ENCODE data around the gene PTOV1.

PTOV1 gene

DNA sequence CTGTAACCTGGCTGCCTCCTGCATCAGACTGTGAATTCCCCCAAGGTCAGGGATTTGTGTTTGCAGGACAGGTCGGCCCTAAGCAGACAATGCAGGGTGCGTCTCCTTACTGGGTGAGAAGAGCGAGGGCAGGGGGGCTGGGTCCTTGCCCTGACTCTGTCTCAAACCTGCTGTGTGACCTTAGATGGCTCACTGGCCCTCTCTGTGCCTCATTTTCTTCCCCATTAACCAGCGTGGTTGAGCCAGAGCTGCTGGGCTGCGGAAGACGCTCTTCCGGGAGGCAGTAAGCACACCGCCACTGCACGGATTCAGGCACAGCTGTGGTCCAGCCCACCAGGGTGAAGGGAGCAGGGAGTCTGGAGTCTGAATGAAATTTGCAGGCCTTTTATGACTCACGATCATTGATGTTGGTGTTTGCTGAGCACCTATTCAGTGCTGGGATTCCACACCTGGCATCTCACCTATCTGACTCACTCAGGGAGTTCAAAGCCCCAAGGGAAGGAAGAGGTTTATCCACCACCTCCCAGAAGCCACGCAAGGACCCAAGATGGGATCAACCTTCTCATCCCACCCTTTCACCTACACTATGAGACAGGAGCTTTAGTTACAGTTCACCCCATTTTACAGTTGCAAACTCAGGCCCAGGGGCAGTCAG lies 23.7 kb downstream of the PTOV1 start:
- no peak overlapping the region for H3K4me3 ChIP-seq (ENCODE audit: control insufficient read depth, low read depth, low read length)
- TF ChIP-seq, protein P1, sequence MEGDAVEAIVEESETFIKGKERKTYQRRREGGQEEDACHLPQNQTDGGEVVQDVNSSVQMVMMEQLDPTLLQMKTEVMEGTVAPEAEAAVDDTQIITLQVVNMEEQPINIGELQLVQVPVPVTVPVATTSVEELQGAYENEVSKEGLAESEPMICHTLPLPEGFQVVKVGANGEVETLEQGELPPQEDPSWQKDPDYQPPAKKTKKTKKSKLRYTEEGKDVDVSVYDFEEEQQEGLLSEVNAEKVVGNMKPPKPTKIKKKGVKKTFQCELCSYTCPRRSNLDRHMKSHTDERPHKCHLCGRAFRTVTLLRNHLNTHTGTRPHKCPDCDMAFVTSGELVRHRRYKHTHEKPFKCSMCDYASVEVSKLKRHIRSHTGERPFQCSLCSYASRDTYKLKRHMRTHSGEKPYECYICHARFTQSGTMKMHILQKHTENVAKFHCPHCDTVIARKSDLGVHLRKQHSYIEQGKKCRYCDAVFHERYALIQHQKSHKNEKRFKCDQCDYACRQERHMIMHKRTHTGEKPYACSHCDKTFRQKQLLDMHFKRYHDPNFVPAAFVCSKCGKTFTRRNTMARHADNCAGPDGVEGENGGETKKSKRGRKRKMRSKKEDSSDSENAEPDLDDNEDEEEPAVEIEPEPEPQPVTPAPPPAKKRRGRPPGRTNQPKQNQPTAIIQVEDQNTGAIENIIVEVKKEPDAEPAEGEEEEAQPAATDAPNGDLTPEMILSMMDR (IDR thresholded peaks at IDR 0.05; ENCODE audit: control insufficient read depth, insufficient read depth, low read depth, low read length, missing control alignments), result no peak
- no peak for DNase-seq (ENCODE audit: low read depth)

DNA sequence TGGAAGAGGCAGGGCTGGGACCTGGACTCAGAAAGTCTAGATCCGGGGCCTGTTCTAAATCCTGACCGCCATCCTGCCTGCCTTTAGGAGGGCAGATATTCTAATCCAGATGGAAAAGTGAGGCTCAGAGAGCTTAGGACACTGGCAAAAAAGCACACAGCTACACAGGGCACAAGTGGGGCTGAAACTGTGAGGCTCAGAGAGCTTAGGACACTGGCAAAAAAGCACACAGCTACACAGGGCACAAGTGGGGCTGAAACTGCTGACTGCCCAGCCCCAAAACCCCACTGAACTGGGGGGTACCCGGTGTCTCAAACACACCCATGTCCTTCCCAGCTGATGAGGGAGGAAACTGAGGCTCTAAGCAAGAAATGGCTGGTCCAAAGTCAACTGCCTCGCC lies 24.2 kb downstream of the PTOV1 start:
- no peak for DNase-seq (ENCODE audit: low read depth)
- TF ChIP-seq, protein P1 (IDR thresholded peaks at IDR 0.05; ENCODE audit: control insufficient read depth, insufficient read depth, low read depth, low read length, missing control alignments), result no peak
- peak overlapping the region; percentile 96 for H3K4me3 ChIP-seq (ENCODE audit: control insufficient read depth, low read depth, low read length)

DNA sequence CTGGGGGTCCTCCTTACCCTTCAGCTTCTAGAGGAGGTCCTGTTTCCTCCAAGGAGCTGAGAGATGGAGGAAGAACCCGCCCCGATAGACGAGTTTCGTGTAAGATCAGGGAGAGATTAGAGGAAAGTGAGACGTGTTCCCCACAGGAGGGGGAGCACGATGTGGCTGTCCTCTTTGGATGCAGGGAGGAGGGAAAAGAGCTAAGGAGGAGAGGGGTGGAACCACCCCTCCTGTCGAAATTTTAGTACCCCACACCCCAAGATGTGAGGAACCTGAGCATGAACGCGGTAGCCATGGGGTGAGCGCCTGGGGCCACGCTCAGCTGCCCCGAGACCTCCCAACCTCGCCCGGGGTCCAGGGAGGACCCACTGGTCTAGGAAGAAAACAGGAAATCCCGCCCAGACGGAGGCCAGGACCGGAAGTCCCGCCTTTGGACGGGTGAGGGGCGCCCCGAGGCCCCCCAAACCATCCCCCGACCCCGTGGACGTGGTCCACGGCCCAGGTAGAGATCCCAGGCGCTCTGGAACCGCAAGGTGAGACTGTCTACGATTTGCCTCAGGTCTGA lies 25.0 kb downstream of the PTOV1 start:
- DNase-seq (ENCODE audit: low read depth), result no peak
- TF ChIP-seq, protein P1 (IDR thresholded peaks at IDR 0.05; ENCODE audit: control insufficient read depth, insufficient read depth, low read depth, low read length, missing control alignments), result no peak
- H3K4me3 ChIP-seq (ENCODE audit: control insufficient read depth, low read depth, low read length), result peak overlapping the region; percentile 96

DNA sequence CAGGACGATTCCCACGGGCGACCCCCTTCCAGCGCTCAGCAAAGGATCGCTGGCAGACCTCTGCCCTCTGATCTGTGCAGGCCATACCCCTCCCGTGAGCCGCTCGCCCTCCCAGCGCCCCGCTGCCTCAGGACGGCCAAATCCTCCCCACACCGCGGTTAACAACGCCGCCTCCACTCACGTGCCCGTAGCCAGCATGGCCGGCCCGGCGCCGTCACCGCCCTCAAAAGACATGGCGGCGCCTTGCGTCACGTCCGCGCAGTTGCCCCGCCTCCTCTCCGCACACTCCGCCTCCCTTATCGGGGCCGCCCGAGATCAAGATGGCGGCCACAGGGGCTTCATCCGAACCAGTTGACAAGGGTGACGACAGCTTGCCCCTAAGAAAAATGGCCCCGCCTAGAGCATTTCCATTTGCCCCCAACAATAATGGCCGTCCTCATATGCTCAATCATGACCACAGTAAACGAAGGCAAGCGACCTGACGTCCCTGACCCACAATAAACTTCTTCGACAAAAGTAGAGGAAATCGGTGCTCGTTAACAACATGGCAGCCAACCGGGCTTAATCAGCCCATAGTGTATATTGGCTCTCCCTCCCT lies 25.6 kb downstream of the PTOV1 start:
- peak overlapping the region; percentile 96 for H3K4me3 ChIP-seq (ENCODE audit: control insufficient read depth, low read depth, low read length)
- TF ChIP-seq, protein P1 (IDR thresholded peaks at IDR 0.05; ENCODE audit: control insufficient read depth, insufficient read depth, low read depth, low read length, missing control alignments), result no peak
- DNase-seq (ENCODE audit: low read depth), result peak; percentile 97

DNA sequence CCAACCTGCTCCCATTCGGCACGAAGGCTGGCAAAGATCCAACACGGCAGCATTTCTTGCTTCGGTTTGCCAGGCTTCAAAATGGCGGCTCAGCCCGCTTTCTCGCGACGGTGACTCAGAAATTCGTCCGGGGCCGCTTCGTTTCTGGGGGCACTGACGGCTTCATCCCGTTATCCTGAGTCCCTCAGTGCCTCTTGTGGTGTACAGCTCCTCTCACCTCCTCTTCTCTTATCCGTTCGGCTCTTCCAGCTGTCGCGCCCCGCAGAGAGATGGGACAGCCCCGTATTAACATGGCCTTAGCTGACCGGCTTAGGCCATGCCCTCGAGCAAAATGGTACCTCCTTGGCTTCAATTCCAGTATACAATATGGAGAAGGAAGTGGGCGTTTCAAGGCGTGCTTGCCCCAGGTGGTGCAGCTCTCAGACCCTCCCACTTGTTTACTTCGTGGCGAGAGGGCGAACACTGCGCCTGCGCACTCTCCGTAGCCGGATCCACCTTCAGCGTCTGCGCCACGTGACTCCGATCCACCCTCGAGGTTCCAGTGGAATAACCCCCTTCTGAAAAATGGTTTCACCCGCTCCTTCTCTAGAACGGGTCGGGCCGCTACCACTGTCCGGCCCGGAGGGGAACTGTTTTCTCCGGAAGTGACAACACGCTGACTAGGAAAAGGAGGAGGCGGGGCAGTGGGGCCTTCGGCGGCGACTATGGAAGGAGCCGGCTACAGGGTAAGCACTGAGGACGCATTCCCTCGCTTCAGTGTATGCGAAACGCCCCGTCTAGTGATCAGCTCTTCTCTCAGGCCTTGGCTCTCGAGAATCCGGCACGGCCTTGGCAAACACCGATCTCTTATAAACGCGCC lies 26.3 kb downstream of the PTOV1 start, which contains the start of the genes AKT1S1 and TBC1D17:
AKT1S1 (minus strand) TSS at position 336 of the 859 bp plus-strand sequence. CDS start 4,060 bp downstream, outside the sequence.
TBC1D17 (plus strand) TSS at position 683 of the 859 bp plus-strand sequence; CDS start at position 705, 22 bp downstream.
- TF ChIP-seq, protein P1 (IDR thresholded peaks at IDR 0.05; ENCODE audit: control insufficient read depth, insufficient read depth, low read depth, low read length, missing control alignments), result no peak
- peak within 1 kb of the TSS; percentile 96 for H3K4me3 ChIP-seq (ENCODE audit: control insufficient read depth, low read depth, low read length)
- peak; percentile 100 for DNase-seq (ENCODE audit: low read depth)
